Activated naive CD8-positive, alpha-beta T cell (primary cell): Measurements from ENCODE around the gene DOC2B.

Experiments used
- H3K27ac Mint-ChIP-seq: one replicate; pipeline ENCODE4 v1.8.0; 2021; ENCODE audit warnings: mixed read lengths
- H3K27me3 Mint-ChIP-seq: one replicate; pipeline ENCODE4 v1.8.0; 2021; ENCODE audit warnings: mixed read lengths
- H3K36me3 Mint-ChIP-seq: one replicate; pipeline ENCODE4 v1.8.0; 2021; ENCODE audit warnings: mixed read lengths
- H3K4me1 Mint-ChIP-seq: one replicate; pipeline ENCODE4 v1.8.0; 2021; ENCODE audit warnings: low read depth, mixed read lengths
- H3K4me3 Mint-ChIP-seq: one replicate; pipeline ENCODE4 v1.8.0; 2021; ENCODE audit warnings: mild to moderate bottlenecking, mixed read lengths
- H3K9me3 Mint-ChIP-seq: one replicate; pipeline ENCODE4 v1.8.0; 2021; ENCODE audit warnings: low read depth, mixed read lengths

DOC2B gene

DNA sequence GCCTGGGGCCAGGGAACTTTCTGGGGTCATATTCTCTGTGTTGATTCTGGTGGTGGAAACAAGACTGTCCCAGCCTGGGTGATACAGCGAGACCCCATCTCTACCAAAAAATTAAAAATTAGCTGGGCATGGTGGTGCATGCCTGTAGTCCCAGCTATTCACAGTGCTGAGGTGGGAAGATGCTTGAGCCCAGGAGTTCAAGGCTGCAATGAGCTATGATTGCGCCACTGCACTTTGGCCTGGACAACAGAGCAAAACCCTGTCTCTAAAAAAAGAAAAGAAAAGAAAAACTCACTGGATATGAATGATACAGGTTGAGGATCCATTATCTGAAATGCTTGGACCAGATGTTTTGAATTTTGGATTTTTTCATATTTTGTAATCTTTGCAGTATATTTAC is 30.4 kb downstream of the DOC2B start:
- H3K4me3 Mint-ChIP-seq, result no peak overlapping the region
- H3K27ac Mint-ChIP-seq, result no peak overlapping the region
- no peaks in the 10 kb centered on the region for H3K4me1 Mint-ChIP-seq
- no peaks in the 10 kb centered on the region for H3K36me3 Mint-ChIP-seq
- H3K9me3 Mint-ChIP-seq, result no peaks in the 10 kb centered on the region
- peaks cover 1% of the 10 kb centered on the region for H3K27me3 Mint-ChIP-seq

DNA sequence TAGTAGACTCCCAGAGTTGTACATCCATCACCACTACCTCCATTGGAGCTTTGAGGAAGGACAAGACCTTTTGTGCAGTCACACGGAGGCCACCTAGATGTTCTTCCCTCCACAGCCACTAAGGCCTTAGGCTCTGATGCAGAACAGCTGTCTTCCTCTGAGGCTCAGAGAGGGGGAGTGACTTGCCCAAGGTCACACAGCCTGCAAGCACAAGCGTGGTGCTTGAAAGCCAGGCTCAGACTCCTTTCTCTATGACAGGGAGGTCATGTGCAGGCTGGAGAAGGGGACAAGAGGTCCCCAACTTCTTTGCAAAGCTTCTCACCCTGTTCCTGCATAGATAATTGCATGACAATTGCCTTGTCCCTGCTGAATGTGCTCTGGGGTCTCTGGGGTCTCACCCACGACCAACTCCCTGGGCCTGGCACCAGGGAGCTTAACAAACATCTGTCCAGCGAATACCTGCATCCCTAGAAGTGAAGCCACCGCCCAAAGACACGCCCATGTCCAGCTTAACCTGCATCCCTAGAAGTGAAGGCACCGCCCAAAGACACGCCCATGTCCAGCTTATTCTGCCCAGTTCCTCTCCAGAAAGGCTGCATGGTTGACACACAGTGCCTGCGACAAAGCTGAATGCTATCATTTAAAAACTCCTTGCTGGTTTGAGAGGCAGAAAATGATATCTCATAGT is 31.4 kb downstream of the DOC2B start:
- Mint-ChIP-seq H3K27me3 (peaks cover 1% of the 10 kb centered on the region), H3K4me3 (no peak overlapping the region), H3K36me3 (no peaks in the 10 kb centered on the region), H3K27ac (no peak overlapping the region), H3K4me1 (no peaks in the 10 kb centered on the region), H3K9me3 (no peaks in the 10 kb centered on the region)

DNA sequence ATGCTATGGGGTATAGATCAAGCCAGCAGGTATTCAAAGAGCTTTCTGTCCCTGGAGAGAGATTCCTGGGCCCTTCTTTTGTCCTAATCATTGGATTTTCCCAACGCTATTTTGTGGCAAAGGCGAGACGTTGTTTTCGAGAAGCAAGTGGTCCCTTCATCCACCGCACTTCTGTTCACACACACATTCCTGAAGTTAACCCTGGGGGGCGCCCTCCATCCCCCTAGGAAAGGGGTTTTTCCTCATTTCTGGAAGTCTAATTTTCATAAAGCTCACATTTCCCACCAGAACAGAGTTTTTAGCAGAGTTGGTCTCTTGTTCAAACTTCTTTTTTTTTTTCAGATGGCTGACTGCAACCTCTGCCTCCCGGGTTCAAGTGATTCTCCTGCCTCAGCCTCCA is 32.2 kb downstream of the DOC2B start:
- Mint-ChIP-seq H3K27me3 (peaks cover 1% of the 10 kb centered on the region), H3K4me3 (no peak overlapping the region), H3K27ac (no peak overlapping the region), H3K36me3 (no peaks in the 10 kb centered on the region), H3K4me1 (no peaks in the 10 kb centered on the region), H3K9me3 (no peaks in the 10 kb centered on the region)

DNA sequence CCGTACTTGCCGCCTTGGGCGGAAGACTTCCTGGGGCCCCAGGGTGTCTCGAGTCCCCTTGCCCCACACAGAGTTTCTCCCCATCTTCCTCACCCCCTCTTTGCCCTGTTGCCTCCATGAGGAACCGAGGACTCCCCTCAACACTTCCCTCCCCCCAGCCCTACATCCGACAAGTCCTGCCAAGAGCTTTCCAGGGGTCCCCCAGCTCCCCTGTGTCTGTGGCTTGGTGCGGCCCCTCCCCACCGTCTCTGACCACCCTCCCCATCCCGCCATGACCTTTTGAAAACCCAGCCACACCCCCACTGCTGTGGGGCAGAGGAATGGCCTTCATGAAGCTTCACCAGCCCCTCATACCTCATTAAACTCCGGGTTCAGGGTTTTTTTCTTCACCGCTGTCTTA is 32.7 kb downstream of the DOC2B start:
- no peak overlapping the region for H3K27ac Mint-ChIP-seq

DNA sequence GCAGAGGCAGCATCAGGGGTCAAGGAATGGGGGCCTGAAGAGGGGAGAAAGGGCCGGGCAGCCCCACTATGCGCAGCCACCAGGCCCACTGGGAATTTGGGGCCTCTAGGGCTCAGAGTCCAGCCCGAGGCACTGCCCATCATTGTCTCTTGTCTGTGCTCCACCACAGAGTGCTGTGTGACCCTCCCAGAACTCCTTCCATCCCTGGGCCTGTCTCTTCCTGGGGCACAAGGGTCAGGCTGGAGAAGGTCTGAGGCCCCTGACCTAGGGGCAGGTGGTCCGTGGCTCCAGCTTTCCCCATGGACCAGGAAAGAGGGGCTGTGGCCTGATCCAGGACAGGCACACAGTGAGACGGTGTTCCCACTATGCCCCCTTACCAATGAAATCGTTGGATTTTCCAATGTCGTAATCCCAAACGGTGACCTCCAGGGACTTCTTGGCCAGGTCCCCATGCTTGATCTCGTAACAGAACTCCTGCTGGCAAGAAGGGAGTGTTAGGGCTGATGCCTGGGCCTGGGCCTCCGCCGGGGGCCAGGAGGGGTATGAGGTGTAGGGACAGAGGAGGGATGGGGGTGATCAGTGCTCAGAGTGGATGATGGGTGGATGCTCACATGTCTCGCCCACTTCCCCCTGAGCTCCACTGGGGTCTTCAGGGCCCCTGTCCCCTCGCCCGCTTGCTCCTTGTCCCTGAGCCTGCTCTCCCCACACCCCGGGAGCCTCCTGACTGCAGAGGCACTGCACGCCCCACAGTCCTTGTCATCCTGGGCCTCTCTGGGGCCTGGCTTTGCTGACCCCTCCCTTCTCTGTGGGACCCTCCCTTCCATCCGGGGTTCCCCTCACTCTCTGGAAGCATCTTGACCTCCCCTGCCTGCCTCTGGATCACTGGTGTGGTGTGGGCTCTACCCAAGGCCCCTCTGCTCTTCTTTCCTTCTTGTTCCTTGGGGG is 33.4 kb downstream of the DOC2B start:
- H3K9me3 Mint-ChIP-seq, result no peaks in the 10 kb centered on the region
- H3K4me3 Mint-ChIP-seq, result no peak overlapping the region
- H3K27me3 Mint-ChIP-seq, result peaks cover 1% of the 10 kb centered on the region
- peaks cover 1% of the 10 kb centered on the region for H3K4me1 Mint-ChIP-seq
- no peaks in the 10 kb centered on the region for H3K36me3 Mint-ChIP-seq
- H3K27ac Mint-ChIP-seq, result no peak overlapping the region

More for the DNA sequence above, 32.7 kb downstream of the DOC2B start:
- no peak overlapping the region for H3K4me3 Mint-ChIP-seq
- H3K4me1 Mint-ChIP-seq, result no peaks in the 10 kb centered on the region
- no peaks in the 10 kb centered on the region for H3K36me3 Mint-ChIP-seq
- no peaks in the 10 kb centered on the region for H3K9me3 Mint-ChIP-seq
- peaks cover 1% of the 10 kb centered on the region for H3K27me3 Mint-ChIP-seq

DNA sequence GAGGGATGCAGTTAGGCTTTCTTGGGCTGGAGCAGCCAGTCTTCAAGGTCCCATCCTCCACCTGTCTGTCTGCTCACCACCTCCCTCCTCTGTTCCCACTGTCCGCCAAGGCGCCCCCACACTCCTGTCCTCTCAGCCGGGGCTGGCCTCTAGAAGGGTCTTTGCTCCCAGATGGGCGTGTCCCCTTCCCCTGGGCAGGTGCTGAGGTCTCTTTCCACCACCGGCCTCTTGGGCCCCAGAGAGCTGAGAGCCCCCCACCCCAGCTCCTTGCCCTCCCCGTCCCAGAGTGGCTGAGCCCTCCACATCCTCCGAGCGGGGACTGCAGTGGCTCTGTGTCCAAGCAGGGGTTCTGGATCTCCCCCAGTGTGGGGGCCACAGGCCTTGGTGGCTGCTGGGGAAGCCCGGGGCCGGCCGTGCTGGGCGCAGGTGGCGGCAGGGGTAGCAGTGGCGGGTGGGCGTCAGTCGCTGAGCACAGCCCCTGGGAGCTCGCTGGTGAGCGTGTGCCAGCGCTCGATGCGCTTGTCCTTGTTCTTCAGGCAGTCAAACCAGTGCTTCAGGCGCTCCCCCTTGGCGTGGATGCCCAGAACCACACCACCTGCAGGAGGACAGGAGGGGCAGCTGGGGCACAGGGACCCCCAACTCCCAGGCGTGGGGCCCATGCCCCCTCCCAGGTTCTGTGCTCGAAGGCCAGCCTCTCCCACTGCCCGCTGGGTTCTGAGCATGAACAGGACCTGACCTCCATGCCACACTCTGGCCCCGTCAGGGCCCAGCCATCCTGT is 34.3 kb downstream of the DOC2B start:
- Mint-ChIP-seq H3K36me3 (no peaks in the 10 kb centered on the region), H3K4me1 (peaks cover 1% of the 10 kb centered on the region)

DNA sequence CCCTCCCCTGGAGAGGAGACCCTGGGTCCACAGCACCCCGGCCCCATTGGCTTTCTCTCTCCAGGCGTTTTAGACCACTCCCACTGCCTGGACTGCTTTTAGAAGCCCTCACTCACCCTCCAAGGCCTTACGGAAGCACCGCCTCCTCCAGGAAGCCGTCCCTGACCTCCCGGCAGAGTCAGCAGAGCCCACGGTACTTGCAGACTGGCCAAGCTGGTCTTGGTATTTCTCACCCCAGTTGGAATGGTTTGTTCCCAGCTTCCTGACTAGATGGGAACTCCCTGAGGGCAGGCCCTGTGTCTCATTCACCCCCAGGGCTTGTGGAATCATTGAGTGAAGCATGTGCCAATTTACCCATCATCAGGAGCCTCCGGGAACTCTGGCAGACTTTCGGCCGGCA is 34.9 kb downstream of the DOC2B start:
- Mint-ChIP-seq H3K9me3 (no peaks in the 10 kb centered on the region), H3K4me3 (no peak overlapping the region)

More for the DNA sequence above, 34.3 kb downstream of the DOC2B start:
- no peak overlapping the region for H3K27ac Mint-ChIP-seq
- no peaks in the 10 kb centered on the region for H3K9me3 Mint-ChIP-seq
- peaks cover 1% of the 10 kb centered on the region for H3K27me3 Mint-ChIP-seq
- H3K4me3 Mint-ChIP-seq, result no peak overlapping the region

DNA sequence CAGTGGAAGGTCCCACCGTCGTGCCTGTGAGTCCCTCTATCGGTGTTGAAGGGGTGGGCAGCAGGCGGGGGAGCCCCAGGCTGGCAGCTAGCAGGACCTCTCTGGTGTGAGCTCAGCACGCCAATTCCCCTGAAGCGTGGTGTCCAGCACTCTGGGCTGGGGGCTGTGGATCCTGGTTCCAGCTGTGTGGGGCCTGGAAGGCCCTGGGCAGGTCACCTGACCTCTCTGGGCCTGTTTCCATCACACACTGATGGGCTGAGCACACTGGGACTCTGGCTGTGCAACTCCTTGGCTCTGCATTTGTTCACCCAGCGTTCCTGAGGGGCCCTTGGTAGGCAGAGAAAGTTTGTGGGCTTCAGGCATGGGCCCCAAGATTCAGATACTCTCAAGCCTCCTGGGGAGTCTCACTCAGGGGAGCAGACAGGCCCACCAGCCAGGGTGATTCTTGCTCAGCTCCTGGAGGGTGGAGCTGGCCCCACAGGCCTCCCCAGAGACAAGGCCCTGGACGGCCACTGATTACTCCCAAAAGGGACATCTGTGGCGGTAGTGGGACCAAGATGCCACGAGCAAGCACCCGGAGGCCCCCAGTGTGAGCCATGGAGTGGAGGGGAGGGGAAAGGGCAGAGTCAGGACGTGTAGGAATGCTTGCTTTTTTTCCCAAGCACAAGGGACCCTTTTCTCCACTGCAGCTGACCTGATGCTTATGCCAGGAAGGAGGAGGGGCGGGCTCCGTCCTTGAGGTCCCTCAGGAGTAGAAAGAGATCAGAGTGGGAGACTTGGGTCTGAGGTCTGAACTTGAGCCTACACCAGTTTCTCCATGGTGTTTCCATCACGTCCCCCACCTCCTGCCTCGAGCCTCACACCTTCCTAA is 35.5 kb downstream of the DOC2B start:
- no peak overlapping the region for H3K4me3 Mint-ChIP-seq
- no peaks in the 10 kb centered on the region for H3K36me3 Mint-ChIP-seq
- no peaks in the 10 kb centered on the region for H3K9me3 Mint-ChIP-seq
- H3K4me1 Mint-ChIP-seq, result peaks cover 1% of the 10 kb centered on the region
- no peak overlapping the region for H3K27ac Mint-ChIP-seq
- peaks cover 1% of the 10 kb centered on the region for H3K27me3 Mint-ChIP-seq

More for the DNA sequence above, 34.9 kb downstream of the DOC2B start:
- no peaks in the 10 kb centered on the region for H3K36me3 Mint-ChIP-seq
- peaks cover 1% of the 10 kb centered on the region for H3K4me1 Mint-ChIP-seq
- no peak overlapping the region for H3K27ac Mint-ChIP-seq
- H3K27me3 Mint-ChIP-seq, result peaks cover 1% of the 10 kb centered on the region

DNA sequence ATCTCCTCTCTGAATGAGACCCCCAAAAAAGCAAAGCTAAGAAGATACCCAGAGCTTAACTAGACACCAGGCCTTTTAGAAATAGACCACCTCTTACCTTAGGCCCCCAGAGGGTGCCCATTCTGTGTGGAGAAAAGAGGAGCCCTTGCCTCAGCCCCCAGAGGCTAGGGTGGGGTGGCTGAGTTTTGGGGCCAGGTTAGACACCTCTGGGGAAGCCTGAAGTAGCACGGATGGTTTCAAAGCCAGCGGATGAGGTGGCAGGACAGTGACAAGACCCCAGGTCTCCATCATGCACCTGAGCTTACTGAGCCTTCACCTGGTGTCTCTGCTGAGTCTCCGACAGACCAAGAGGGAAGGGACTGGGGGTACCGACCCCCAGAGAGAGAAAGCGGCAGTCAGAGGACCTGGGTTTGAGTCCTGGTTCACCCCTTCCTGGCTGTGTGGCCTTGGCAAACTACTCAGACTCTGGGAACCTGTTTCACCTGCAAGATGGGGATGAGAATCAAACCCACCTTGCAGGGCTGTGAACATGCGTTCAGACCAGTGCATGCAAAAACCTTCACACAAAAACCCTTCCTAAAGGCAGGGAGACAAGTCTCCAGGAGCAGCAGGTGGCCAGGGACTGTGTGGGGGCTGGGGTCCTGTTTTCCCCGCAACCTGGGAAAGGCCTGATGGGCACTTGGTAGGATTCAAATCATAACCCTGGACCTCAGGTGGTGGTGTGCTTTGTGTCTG is 36.3 kb downstream of the DOC2B start:
- H3K9me3 Mint-ChIP-seq, result no peaks in the 10 kb centered on the region
- no peak overlapping the region for H3K27ac Mint-ChIP-seq
- H3K36me3 Mint-ChIP-seq, result no peaks in the 10 kb centered on the region
- no peaks in the 10 kb centered on the region for H3K27me3 Mint-ChIP-seq
- peaks cover 1% of the 10 kb centered on the region for H3K4me1 Mint-ChIP-seq
- no peak overlapping the region for H3K4me3 Mint-ChIP-seq

DNA sequence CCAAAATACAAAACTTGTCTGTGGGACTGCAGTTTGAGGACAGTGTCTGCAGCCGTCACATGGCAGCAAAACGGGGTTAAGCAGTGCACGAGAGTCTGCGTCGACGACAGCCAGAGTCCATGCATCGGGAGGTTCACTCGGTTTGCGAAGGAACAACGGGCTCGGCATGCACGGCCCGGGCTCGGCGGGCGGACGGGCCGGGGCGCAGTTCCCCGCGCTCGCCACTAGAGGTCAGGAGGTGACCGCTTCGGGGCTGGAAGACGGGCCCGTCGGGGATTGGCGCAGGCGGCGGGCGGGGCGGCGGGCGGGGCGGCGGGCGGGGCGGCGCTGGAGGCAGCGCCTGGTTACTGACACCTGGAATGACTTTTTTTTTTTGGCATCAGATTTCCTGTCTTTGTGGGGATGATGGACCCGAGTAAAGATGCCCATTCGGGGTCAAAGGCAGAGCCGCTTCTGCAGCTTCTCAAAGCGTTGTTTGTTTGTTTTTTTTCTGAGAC is 37.6 kb downstream of the DOC2B start:
- no peak overlapping the region for H3K27ac Mint-ChIP-seq
- no peaks in the 10 kb centered on the region for H3K27me3 Mint-ChIP-seq
- H3K4me1 Mint-ChIP-seq, result peaks cover 1% of the 10 kb centered on the region
- no peak overlapping the region for H3K4me3 Mint-ChIP-seq
- H3K36me3 Mint-ChIP-seq, result no peaks in the 10 kb centered on the region
- H3K9me3 Mint-ChIP-seq, result no peaks in the 10 kb centered on the region

DNA sequence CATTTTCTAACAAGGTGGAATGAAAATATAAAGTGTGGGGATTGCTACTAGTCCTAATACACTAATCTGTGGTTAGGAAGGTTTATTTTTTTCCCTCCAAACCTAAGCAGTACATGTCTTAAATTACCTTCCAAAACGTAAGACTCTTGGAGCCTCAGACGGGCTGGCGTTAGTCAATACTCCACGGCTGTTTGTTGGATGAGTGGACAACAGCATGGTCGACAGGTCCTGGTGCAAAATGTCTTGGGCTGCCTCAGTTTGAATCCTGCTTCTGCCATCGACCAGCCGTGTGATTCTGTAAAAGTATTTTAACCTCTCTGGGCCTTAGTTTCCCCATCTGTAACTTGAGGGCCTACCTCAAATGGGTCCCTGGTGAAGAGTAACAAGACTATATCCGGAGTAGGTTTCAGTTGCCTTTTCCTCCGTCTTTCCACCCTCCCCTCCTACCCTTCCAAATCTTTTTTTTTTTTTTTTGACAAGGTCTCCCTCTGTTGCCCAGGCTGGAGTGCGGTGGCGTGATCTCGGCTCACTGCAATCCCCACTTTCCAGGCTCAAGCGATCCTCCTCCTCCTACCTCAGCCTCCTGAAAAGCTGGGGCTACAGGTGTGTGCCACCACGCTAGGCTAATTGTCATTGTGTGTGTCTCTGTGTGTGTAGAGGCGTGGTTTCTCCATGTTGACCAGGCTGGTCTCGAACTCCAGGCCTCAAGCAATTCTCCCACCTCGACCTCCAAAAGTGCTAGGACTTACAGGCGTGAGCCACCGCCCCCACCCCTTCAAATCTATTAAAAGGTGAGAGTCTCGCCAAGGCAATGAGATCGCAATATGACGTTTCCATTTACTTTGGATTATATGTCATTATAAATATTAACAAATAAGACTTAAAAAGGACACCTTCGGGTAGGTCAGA is 38.3 kb downstream of the DOC2B start:
- H3K4me1 Mint-ChIP-seq, result peaks cover 1% of the 10 kb centered on the region
- H3K27ac Mint-ChIP-seq, result no peak overlapping the region
- H3K9me3 Mint-ChIP-seq, result no peaks in the 10 kb centered on the region
- H3K27me3 Mint-ChIP-seq, result no peaks in the 10 kb centered on the region
- no peaks in the 10 kb centered on the region for H3K36me3 Mint-ChIP-seq
- no peak overlapping the region for H3K4me3 Mint-ChIP-seq

DNA sequence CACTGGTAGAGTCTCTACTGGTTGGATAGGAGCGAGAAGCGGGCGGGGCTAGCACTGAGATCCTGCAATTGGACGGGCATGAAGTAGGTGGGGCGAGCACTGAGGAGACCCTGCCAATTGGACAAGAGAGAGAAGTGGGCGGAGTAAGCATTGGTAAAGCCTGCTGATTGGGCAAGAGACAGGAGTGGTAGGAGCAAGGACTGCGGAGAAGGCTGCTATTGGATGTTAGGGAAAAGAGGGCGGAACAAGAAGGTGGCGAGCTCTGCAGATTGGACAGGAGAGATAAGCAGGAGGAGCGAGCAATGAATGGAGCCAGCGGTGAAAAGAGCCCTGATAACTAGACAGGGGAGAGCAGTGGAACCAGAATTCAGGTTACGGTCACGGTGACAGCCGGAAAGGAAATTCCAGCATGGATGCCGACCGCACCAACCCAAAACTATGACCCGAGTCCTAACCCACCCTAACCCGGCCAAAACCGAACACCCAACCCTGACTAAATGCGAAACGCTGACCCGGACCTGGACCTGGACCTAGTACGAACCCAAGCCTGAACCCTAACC is 39.3 kb downstream of the DOC2B start:
- H3K27ac Mint-ChIP-seq, result no peak overlapping the region
- H3K27me3 Mint-ChIP-seq, result no peaks in the 10 kb centered on the region
- no peaks in the 10 kb centered on the region for H3K36me3 Mint-ChIP-seq
- H3K4me1 Mint-ChIP-seq, result peaks cover 1% of the 10 kb centered on the region
- no peaks in the 10 kb centered on the region for H3K9me3 Mint-ChIP-seq
- H3K4me3 Mint-ChIP-seq, result no peak overlapping the region
